Astrocyte (in vitro differentiated cells and primary cell): Measurements from ENCODE around the gene SMAGP. TPM values are rescaled to one million over a fixed set of nuclear protein-coding genes. Genes with fewer than 3 reads are reported as not detected.

Source experiments
- DNase-seq: peaks from one replicate; pipeline ENCODE4 v3.0.0-alpha.2; 2010; ENCODE audit warnings: low read depth
- FAIRE-seq: peaks from 2 replicates; lab custom pipeline; 2011; peaks lifted over from hg19 to GRCh38; lab: Jason Lieb, UNC
- H2AFZ ChIP-seq: 2 replicates; pipeline ENCODE4 v1.6.0; 2012; ENCODE audit warnings: low read depth, low read length, inconsistent platforms
- H3K27ac ChIP-seq: 2 replicates; pipeline ENCODE4 v1.5.1; 2011; ENCODE audit warnings: low read depth, low read length, inconsistent platforms
- H3K27me3 ChIP-seq: 2 replicates; pipeline ENCODE4 v1.6.0; 2011; ENCODE audit warnings: low read length, inconsistent platforms; ENCODE audit not compliant: insufficient read depth
- H3K36me3 ChIP-seq: 2 replicates; pipeline ENCODE4 v1.5.1; 2011; ENCODE audit warnings: low read length, inconsistent platforms; ENCODE audit not compliant: insufficient read depth
- H3K4me1 ChIP-seq: 2 replicates; pipeline ENCODE4 v1.5.1; 2011; ENCODE audit warnings: low read length, inconsistent platforms; ENCODE audit not compliant: insufficient read depth
- H3K4me2 ChIP-seq: 2 replicates; pipeline ENCODE4 v1.6.0; 2012; ENCODE audit warnings: low read length, inconsistent platforms
- H3K4me3 ChIP-seq: 2 replicates; pipeline ENCODE4 v1.5.1; 2011; ENCODE audit warnings: low read depth, mild to moderate bottlenecking, low read length, inconsistent platforms; ENCODE audit not compliant: insufficient read depth
- H3K79me2 ChIP-seq: 2 replicates; pipeline ENCODE4 v1.6.0; 2012; ENCODE audit warnings: mild to moderate bottlenecking, low read length, inconsistent platforms; ENCODE audit not compliant: insufficient read depth
- H3K9ac ChIP-seq: 2 replicates; pipeline ENCODE4 v1.6.0; 2012; ENCODE audit warnings: mild to moderate bottlenecking, low read length, inconsistent platforms
- H3K9me3 ChIP-seq: 2 replicates; pipeline ENCODE4 v1.5.1; 2012; ENCODE audit warnings: low read depth, mild to moderate bottlenecking, low read length, inconsistent platforms; ENCODE audit not compliant: insufficient read depth
- H4K20me1 ChIP-seq: 2 replicates; pipeline ENCODE4 v1.6.0; 2012; ENCODE audit warnings: low read length, inconsistent platforms; ENCODE audit not compliant: insufficient read depth
- H3K27ac Mint-ChIP-seq: one replicate; pipeline ENCODE4 v1.8.0; 2021; ENCODE audit warnings: mild to moderate bottlenecking, mixed read lengths; ENCODE audit not compliant: unreplicated experiment
- H3K27me3 Mint-ChIP-seq: one replicate; pipeline ENCODE4 v1.8.0; 2021; ENCODE audit warnings: low read depth, mixed read lengths; ENCODE audit not compliant: unreplicated experiment
- H3K36me3 Mint-ChIP-seq: one replicate; pipeline ENCODE4 v1.8.0; 2021; ENCODE audit warnings: low read depth, mixed read lengths; ENCODE audit not compliant: unreplicated experiment
- H3K4me1 Mint-ChIP-seq: one replicate; pipeline ENCODE4 v1.8.0; 2021; ENCODE audit warnings: low read depth, mixed read lengths; ENCODE audit not compliant: unreplicated experiment
- H3K4me3 Mint-ChIP-seq: one replicate; pipeline ENCODE4 v1.8.0; 2021; ENCODE audit warnings: mild to moderate bottlenecking, moderate library complexity, mixed read lengths; ENCODE audit not compliant: unreplicated experiment
- H3K9me3 Mint-ChIP-seq: one replicate; pipeline ENCODE4 v1.8.0; 2021; ENCODE audit warnings: mild to moderate bottlenecking, mixed read lengths; ENCODE audit not compliant: unreplicated experiment
- EZH2 ChIP-seq: IDR thresholded peaks from 2 replicates; pipeline ENCODE4 v1.6.1; 2012; ENCODE audit warnings: mild to moderate bottlenecking, low read length, inconsistent platforms; ENCODE audit not compliant: insufficient read depth
- total RNA-seq: library from RNA; stranded (reverse); gene quantifications from 2 replicates; pipeline ENCODE4 v1.2.1, GENCODE V29; 2021
- TF ChIP-seq, protein P1 (sequence below): IDR thresholded peaks from 2 replicates; pipeline ENCODE4 v1.5.1; 2011; ENCODE audit warnings: low read depth, mild to moderate bottlenecking, inconsistent platforms, low read length, moderate library complexity; ENCODE audit not compliant: insufficient read depth

SMAGP gene
- total RNA-seq, 1 donor from 2014 or later, result 3.6 TPM

DNA sequence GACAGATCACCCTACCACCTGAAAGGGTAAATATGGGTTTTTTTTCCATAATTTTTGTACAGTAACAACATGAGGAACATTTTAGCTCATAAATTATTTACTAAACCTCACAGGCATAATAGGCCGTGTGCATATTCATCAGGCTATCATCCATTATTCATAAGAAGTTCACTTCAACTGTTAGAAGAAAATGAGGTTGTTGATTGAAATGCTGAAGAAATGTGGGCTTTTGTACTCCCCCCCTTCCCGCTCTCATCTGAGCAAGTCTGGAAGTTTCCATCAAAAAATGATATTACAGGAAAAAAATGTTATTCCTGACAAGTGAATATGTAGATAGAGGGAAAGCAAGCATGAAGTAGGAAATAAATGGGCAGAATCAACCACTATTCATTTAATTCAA, 44.4 kb downstream of the SMAGP start:
- H3K9me3 Mint-ChIP-seq, result no peaks in the 10 kb centered on the region
- Histone ChIP-seq H4K20me1 (no peaks in the 10 kb centered on the region), H3K9me3 (no peaks in the 10 kb centered on the region), H3K9ac (no peak overlapping the region), H3K4me2 (no peak overlapping the region), H3K27ac (no peak overlapping the region), H2AFZ (no peak overlapping the region), H3K79me2 (no peaks in the 10 kb centered on the region), H3K4me3 (no peak overlapping the region), H3K36me3 (no peaks in the 10 kb centered on the region), H3K27me3 (no peaks in the 10 kb centered on the region), H3K4me1 (no peaks in the 10 kb centered on the region)
- H3K4me3 Mint-ChIP-seq, result no peak overlapping the region
- H3K27me3 Mint-ChIP-seq, result no peaks in the 10 kb centered on the region
- DNase-seq, result no peak
- TF ChIP-seq EZH2, result no peak
- TF ChIP-seq, protein P1, sequence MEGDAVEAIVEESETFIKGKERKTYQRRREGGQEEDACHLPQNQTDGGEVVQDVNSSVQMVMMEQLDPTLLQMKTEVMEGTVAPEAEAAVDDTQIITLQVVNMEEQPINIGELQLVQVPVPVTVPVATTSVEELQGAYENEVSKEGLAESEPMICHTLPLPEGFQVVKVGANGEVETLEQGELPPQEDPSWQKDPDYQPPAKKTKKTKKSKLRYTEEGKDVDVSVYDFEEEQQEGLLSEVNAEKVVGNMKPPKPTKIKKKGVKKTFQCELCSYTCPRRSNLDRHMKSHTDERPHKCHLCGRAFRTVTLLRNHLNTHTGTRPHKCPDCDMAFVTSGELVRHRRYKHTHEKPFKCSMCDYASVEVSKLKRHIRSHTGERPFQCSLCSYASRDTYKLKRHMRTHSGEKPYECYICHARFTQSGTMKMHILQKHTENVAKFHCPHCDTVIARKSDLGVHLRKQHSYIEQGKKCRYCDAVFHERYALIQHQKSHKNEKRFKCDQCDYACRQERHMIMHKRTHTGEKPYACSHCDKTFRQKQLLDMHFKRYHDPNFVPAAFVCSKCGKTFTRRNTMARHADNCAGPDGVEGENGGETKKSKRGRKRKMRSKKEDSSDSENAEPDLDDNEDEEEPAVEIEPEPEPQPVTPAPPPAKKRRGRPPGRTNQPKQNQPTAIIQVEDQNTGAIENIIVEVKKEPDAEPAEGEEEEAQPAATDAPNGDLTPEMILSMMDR, result no peak
- H3K36me3 Mint-ChIP-seq, result peaks cover 3% of the 10 kb centered on the region
- no peaks in the 10 kb centered on the region for H3K4me1 Mint-ChIP-seq
- no peak for FAIRE-seq
- no peak overlapping the region for H3K27ac Mint-ChIP-seq

DNA sequence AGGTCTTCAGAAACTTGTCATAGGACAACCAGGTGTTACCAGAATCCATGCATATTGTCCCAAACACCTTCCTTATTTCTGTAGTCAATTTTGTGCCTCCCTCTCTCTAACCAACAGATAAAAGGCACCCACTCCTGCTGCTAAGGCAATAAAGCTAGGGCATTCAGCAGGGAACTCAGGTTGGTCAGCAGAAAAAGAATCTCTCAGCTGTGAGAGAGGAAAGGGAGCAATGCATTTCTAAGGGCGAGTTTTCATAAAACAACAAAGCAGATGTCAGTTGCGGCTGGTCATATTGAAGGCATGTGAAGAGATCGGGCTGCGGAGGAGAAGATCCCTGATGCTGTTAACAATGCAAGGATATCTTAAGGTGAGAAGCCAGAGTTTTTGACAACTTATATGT, 45.0 kb downstream of the SMAGP start:
- Histone ChIP-seq H3K27me3 (no peaks in the 10 kb centered on the region), H3K9me3 (no peaks in the 10 kb centered on the region), H2AFZ (no peak overlapping the region), H3K79me2 (no peaks in the 10 kb centered on the region), H3K9ac (no peak overlapping the region), H3K4me1 (no peaks in the 10 kb centered on the region), H3K36me3 (no peaks in the 10 kb centered on the region), H3K4me3 (no peak overlapping the region), H3K4me2 (no peak overlapping the region), H3K27ac (no peak overlapping the region), H4K20me1 (no peaks in the 10 kb centered on the region)
- H3K27ac Mint-ChIP-seq, result no peak overlapping the region
- DNase-seq (no peak), FAIRE-seq (no peak)
- no peaks in the 10 kb centered on the region for H3K4me1 Mint-ChIP-seq
- no peaks in the 10 kb centered on the region for H3K9me3 Mint-ChIP-seq
- TF ChIP-seq EZH2, result no peak
- TF ChIP-seq, protein P1, result no peak
- peaks cover 3% of the 10 kb centered on the region for H3K36me3 Mint-ChIP-seq
- H3K27me3 Mint-ChIP-seq, result no peaks in the 10 kb centered on the region
- no peak overlapping the region for H3K4me3 Mint-ChIP-seq

DNA sequence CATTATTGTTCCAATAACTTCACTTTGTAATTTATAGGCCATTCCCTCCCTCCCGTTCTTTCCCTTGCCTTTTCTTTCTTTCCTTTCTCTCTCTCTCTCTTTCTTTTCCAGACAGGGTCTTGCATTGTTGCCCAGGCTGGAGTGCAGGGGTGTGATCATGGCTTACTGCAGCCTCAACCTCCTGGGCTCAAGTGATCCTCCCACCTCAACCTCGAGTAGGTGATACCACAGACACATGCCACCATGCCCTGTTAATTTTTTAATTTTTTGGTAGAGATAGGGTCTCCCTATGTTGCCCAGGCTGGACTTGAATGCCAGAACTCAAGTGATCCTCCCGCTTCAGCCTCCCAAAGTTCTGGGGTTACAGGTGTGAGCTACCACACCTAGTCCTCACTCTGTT, 45.6 kb downstream of the SMAGP start:
- H3K36me3 ChIP-seq, result no peaks in the 10 kb centered on the region
- no peaks in the 10 kb centered on the region for H3K9me3 ChIP-seq
- no peaks in the 10 kb centered on the region for H3K27me3 ChIP-seq
- DNase-seq, result no peak
- no peak overlapping the region for H3K27ac ChIP-seq
- FAIRE-seq, result no peak
- Mint-ChIP-seq H3K9me3 (no peaks in the 10 kb centered on the region), H3K27ac (no peak overlapping the region), H3K4me3 (no peak overlapping the region), H3K36me3 (peaks cover 3% of the 10 kb centered on the region), H3K27me3 (no peaks in the 10 kb centered on the region), H3K4me1 (no peaks in the 10 kb centered on the region)
- H3K4me1 ChIP-seq, result no peaks in the 10 kb centered on the region
- H3K4me2 ChIP-seq, result no peak overlapping the region
- no peaks in the 10 kb centered on the region for H4K20me1 ChIP-seq
- no peak overlapping the region for H2AFZ ChIP-seq
- H3K79me2 ChIP-seq, result no peaks in the 10 kb centered on the region
- TF ChIP-seq, protein P1, result no peak
- no peak for TF ChIP-seq EZH2
- no peak overlapping the region for H3K9ac ChIP-seq
- H3K4me3 ChIP-seq, result no peak overlapping the region
